Measurements from ENCODE around the gene TRERF1. TPM values are rescaled to one million over a fixed set of nuclear protein-coding genes. Genes with fewer than 3 reads are reported as not detected.
"Not testable (repeated sequence)": the region's sequence is repeated elsewhere in the genome, so short reads cannot be mapped to it uniquely, and the experiment has no call there.

TRERF1 gene
- polyA plus RNA-seq, 1 donor (not counting 4 experiments of a cell fraction or from before 2014, with no cell fraction given), result 4.8 TPM

- FAIRE-seq (no peak), DNase-seq (ENCODE audit: low read depth, low spot score) (no peak)
- peaks cover 65% of the 10 kb centered on the region for H3K79me2 ChIP-seq (ENCODE audit: control insufficient read depth, insufficient read depth, low read length)
- no peak overlapping the region for H3K9ac ChIP-seq (ENCODE audit: control insufficient read depth, extremely low read depth, insufficient read depth, low read length)
- no peak overlapping the region for H3K4me2 ChIP-seq (ENCODE audit: control insufficient read depth, extremely low read depth, insufficient read depth, low read depth, low read length)
- H3K27me3 ChIP-seq (ENCODE audit: control insufficient read depth, extremely low read depth, insufficient read depth, low read length), result no peaks in the 10 kb centered on the region
- no peaks in the 10 kb centered on the region for H3K9me1 ChIP-seq (ENCODE audit: control insufficient read depth, extremely low read depth, insufficient read depth, low read length)
- dilution Hi-C loops (cut with MboI; ENCODE audit: extremely low pct_ligation_motif_present, low sequenced_read_pairs), result no loop called here
- no peak overlapping the region for H3K27ac ChIP-seq (ENCODE audit: control insufficient read depth, insufficient read depth, low read length)
- H3K4me1 ChIP-seq (ENCODE audit: control insufficient read depth, extremely low read depth, insufficient read depth, low read length), result peaks cover 26% of the 10 kb centered on the region
- no peaks in the 10 kb centered on the region for H4K20me1 ChIP-seq (ENCODE audit: control insufficient read depth, extremely low read depth, insufficient read depth, low read length)
- H2AFZ ChIP-seq (ENCODE audit: control insufficient read depth, low read length), result no peak overlapping the region
- H3K4me3 ChIP-seq (ENCODE audit: control insufficient read depth in 2 of 3, extremely low read depth in 1 of 3, insufficient read depth in 2 of 3, low read depth in 1 of 3, low read length in 3 of 3), result no peak overlapping the region
- no peaks in the 10 kb centered on the region for H3K36me3 ChIP-seq (ENCODE audit: control insufficient read depth in 2 of 2, extremely low read depth in 1 of 2, insufficient read depth in 2 of 2, low read length in 2 of 2)
- H3K9me3 ChIP-seq (ENCODE audit: control insufficient read depth, low read depth, low read length), result no peaks in the 10 kb centered on the region
- TF ChIP-seq EZH2 (IDR thresholded peaks at IDR 0.05; ENCODE audit: low read length), result no peak
- TF ChIP-seq, protein P1, sequence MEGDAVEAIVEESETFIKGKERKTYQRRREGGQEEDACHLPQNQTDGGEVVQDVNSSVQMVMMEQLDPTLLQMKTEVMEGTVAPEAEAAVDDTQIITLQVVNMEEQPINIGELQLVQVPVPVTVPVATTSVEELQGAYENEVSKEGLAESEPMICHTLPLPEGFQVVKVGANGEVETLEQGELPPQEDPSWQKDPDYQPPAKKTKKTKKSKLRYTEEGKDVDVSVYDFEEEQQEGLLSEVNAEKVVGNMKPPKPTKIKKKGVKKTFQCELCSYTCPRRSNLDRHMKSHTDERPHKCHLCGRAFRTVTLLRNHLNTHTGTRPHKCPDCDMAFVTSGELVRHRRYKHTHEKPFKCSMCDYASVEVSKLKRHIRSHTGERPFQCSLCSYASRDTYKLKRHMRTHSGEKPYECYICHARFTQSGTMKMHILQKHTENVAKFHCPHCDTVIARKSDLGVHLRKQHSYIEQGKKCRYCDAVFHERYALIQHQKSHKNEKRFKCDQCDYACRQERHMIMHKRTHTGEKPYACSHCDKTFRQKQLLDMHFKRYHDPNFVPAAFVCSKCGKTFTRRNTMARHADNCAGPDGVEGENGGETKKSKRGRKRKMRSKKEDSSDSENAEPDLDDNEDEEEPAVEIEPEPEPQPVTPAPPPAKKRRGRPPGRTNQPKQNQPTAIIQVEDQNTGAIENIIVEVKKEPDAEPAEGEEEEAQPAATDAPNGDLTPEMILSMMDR (optimal IDR thresholded peaks at IDR 0.05 in 1 of 3, IDR thresholded peaks at IDR 0.05 in 1 of 3, conservative IDR thresholded peaks at IDR 0.05 in 1 of 3; ENCODE audit: extremely low read depth in 1 of 3, insufficient read depth in 2 of 3, low read length in 3 of 3), result no peak
Measured at GRCh38 chr6:42448391-42448790, 3.3 kb downstream of the TRERF1 start.

GRCh38 chr6:42446996-42447395, 4.7 kb downstream of the TRERF1 start:
- TF ChIP-seq EZH2 (IDR thresholded peaks at IDR 0.05; ENCODE audit: low read length), result no peak
- peaks cover 24% of the 10 kb centered on the region for H3K4me1 ChIP-seq (ENCODE audit: control insufficient read depth, extremely low read depth, insufficient read depth, low read length)
- no peak overlapping the region for H3K4me3 ChIP-seq (ENCODE audit: control insufficient read depth in 2 of 3, extremely low read depth in 1 of 3, insufficient read depth in 2 of 3, low read depth in 1 of 3, low read length in 3 of 3)
- H3K27me3 ChIP-seq (ENCODE audit: control insufficient read depth, extremely low read depth, insufficient read depth, low read length), result no peaks in the 10 kb centered on the region
- dilution Hi-C loops (cut with MboI; ENCODE audit: extremely low pct_ligation_motif_present, low sequenced_read_pairs), result no loop called here
- peaks cover 70% of the 10 kb centered on the region for H3K79me2 ChIP-seq (ENCODE audit: control insufficient read depth, insufficient read depth, low read length)
- no peaks in the 10 kb centered on the region for H3K9me1 ChIP-seq (ENCODE audit: control insufficient read depth, extremely low read depth, insufficient read depth, low read length)
- H3K27ac ChIP-seq (ENCODE audit: control insufficient read depth, insufficient read depth, low read length), result no peak overlapping the region
- H3K36me3 ChIP-seq (ENCODE audit: control insufficient read depth in 2 of 2, extremely low read depth in 1 of 2, insufficient read depth in 2 of 2, low read length in 2 of 2), result no peaks in the 10 kb centered on the region
- no peaks in the 10 kb centered on the region for H4K20me1 ChIP-seq (ENCODE audit: control insufficient read depth, extremely low read depth, insufficient read depth, low read length)
- DNase-seq (ENCODE audit: low read depth, low spot score), result no peak
- no peaks in the 10 kb centered on the region for H3K9me3 ChIP-seq (ENCODE audit: control insufficient read depth, low read depth, low read length)
- H3K4me2 ChIP-seq (ENCODE audit: control insufficient read depth, extremely low read depth, insufficient read depth, low read depth, low read length), result no peak overlapping the region
- no peak for FAIRE-seq
- no peak overlapping the region for H3K9ac ChIP-seq (ENCODE audit: control insufficient read depth, extremely low read depth, insufficient read depth, low read length)
- H2AFZ ChIP-seq (ENCODE audit: control insufficient read depth, low read length), result no peak overlapping the region

DNA sequence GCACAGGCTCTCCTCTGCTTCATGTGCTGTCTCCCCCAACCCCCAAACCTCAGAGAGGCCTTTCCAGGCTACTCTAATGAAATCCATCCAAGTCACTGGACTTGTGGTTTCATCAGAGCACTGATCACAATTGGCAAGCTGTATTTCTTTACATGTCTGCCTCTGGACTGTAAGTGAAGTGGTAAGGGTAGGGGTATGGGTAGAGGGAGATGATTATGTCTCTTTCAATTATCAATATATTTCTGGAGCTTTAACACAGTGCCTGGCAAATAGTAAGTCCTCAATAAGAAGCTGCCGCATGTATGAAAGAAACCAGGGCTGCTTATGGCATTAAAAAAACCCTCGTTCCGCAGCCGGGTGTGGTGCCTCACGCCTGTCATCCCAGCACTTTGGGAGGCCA, 5.4 kb downstream of the TRERF1 start:
- no peak for DNase-seq (ENCODE audit: low read depth, low spot score)
- Histone ChIP-seq H3K9ac (ENCODE audit: control insufficient read depth, extremely low read depth, insufficient read depth, low read length) (no peak overlapping the region), H3K79me2 (ENCODE audit: control insufficient read depth, insufficient read depth, low read length) (peaks cover 75% of the 10 kb centered on the region), H3K36me3 (ENCODE audit: control insufficient read depth in 2 of 2, extremely low read depth in 1 of 2, insufficient read depth in 2 of 2, low read length in 2 of 2) (no peaks in the 10 kb centered on the region), H3K4me1 (ENCODE audit: control insufficient read depth, extremely low read depth, insufficient read depth, low read length) (peaks cover 24% of the 10 kb centered on the region), H4K20me1 (ENCODE audit: control insufficient read depth, extremely low read depth, insufficient read depth, low read length) (no peaks in the 10 kb centered on the region), H3K4me2 (ENCODE audit: control insufficient read depth, extremely low read depth, insufficient read depth, low read depth, low read length) (no peak overlapping the region), H2AFZ (ENCODE audit: control insufficient read depth, low read length) (no peak overlapping the region), H3K27me3 (ENCODE audit: control insufficient read depth, extremely low read depth, insufficient read depth, low read length) (no peaks in the 10 kb centered on the region), H3K27ac (ENCODE audit: control insufficient read depth, insufficient read depth, low read length) (no peak overlapping the region), H3K4me3 (ENCODE audit: control insufficient read depth in 2 of 3, extremely low read depth in 1 of 3, insufficient read depth in 2 of 3, low read depth in 1 of 3, low read length in 3 of 3) (no peak overlapping the region), H3K9me3 (ENCODE audit: control insufficient read depth, low read depth, low read length) (no peaks in the 10 kb centered on the region), H3K9me1 (ENCODE audit: control insufficient read depth, extremely low read depth, insufficient read depth, low read length) (no peaks in the 10 kb centered on the region)
- TF ChIP-seq, protein P1 (optimal IDR thresholded peaks at IDR 0.05 in 1 of 3, IDR thresholded peaks at IDR 0.05 in 1 of 3, conservative IDR thresholded peaks at IDR 0.05 in 1 of 3; ENCODE audit: extremely low read depth in 1 of 3, insufficient read depth in 2 of 3, low read length in 3 of 3), result no peak
- no peak for FAIRE-seq
- dilution Hi-C loops (cut with MboI; ENCODE audit: extremely low pct_ligation_motif_present, low sequenced_read_pairs), result no loop called here

GRCh38 chr6:42445955-42446354, 5.8 kb downstream of the TRERF1 start:
- DNase-seq (ENCODE audit: low read depth, low spot score), result not testable (repeated sequence)

More at GRCh38 chr6:42445955-42446354, 5.8 kb downstream of the TRERF1 start:
- FAIRE-seq; H3K4me2 ChIP-seq (ENCODE audit: control insufficient read depth, extremely low read depth, insufficient read depth, low read depth, low read length); H3K27ac ChIP-seq (ENCODE audit: control insufficient read depth, insufficient read depth, low read length); dilution Hi-C loops (cut with MboI; ENCODE audit: extremely low pct_ligation_motif_present, low sequenced_read_pairs); H3K9me3 ChIP-seq (ENCODE audit: control insufficient read depth, low read depth, low read length); H2AFZ ChIP-seq (ENCODE audit: control insufficient read depth, low read length); H3K27me3 ChIP-seq (ENCODE audit: control insufficient read depth, extremely low read depth, insufficient read depth, low read length); H3K4me3 ChIP-seq (ENCODE audit: control insufficient read depth in 2 of 3, extremely low read depth in 1 of 3, insufficient read depth in 2 of 3, low read depth in 1 of 3, low read length in 3 of 3); H3K9ac ChIP-seq (ENCODE audit: control insufficient read depth, extremely low read depth, insufficient read depth, low read length); H3K36me3 ChIP-seq (ENCODE audit: control insufficient read depth in 2 of 2, extremely low read depth in 1 of 2, insufficient read depth in 2 of 2, low read length in 2 of 2); H4K20me1 ChIP-seq (ENCODE audit: control insufficient read depth, extremely low read depth, insufficient read depth, low read length); H3K9me1 ChIP-seq (ENCODE audit: control insufficient read depth, extremely low read depth, insufficient read depth, low read length): not testable (repeated sequence)
- H3K4me1 ChIP-seq (ENCODE audit: control insufficient read depth, extremely low read depth, insufficient read depth, low read length), result peaks cover 24% of the 10 kb centered on the region
- peaks cover 75% of the 10 kb centered on the region for H3K79me2 ChIP-seq (ENCODE audit: control insufficient read depth, insufficient read depth, low read length)

Measured in keratinocyte (primary cell).